ENCODE results near the gene CPLANE1.
"Not testable (repeated sequence)": the region's sequence is repeated elsewhere in the genome, so short reads cannot be mapped to it uniquely, and the experiment has no call there.

Gene CPLANE1

GRCh38 chr5:37208883-37209797, 40.0 kb downstream of the CPLANE1 start:
- peak; percentile 18 for DNase-seq

- no peak for DNase-seq
Measured at GRCh38 chr5:37207802-37208201, 41.4 kb downstream of the CPLANE1 start.

GRCh38 chr5:37206736-37207135, 42.4 kb downstream of the CPLANE1 start:
- DNase-seq = no peak

GRCh38 chr5:37198842-37199241, 50.3 kb downstream of the CPLANE1 start:
- no peak for DNase-seq

GRCh38 chr5:37198061-37198460, 51.1 kb downstream of the CPLANE1 start:
- no peak for DNase-seq

GRCh38 chr5:37197340-37198050, 51.7 kb downstream of the CPLANE1 start:
- peak; percentile 18 for DNase-seq

GRCh38 chr5:37190592-37190991, 58.6 kb downstream of the CPLANE1 start:
- DNase-seq = no peak

GRCh38 chr5:37189355-37189754, 59.8 kb downstream of the CPLANE1 start:
- DNase-seq = no peak

GRCh38 chr5:37187465-37187977, 61.7 kb downstream of the CPLANE1 start:
- DNase-seq = no peak

- no peak for DNase-seq
Measured at GRCh38 chr5:37184748-37185364, 64.3 kb downstream of the CPLANE1 start.

- no peak for DNase-seq
Measured at GRCh38 chr5:37182667-37183066, 66.5 kb downstream of the CPLANE1 start.

GRCh38 chr5:37174928-37175327, 74.2 kb downstream of the CPLANE1 start:
- no peak for DNase-seq

- DNase-seq = no peak
Measured at GRCh38 chr5:37172957-37173356, 76.2 kb downstream of the CPLANE1 start.

GRCh38 chr5:37170856-37171255, 78.3 kb downstream of the CPLANE1 start:
- no peak for DNase-seq

- DNase-seq = no peak
Measured at GRCh38 chr5:37166197-37166596, 83.0 kb downstream of the CPLANE1 start.

- DNase-seq = no peak
Measured at GRCh38 chr5:37165761-37166160, 83.4 kb downstream of the CPLANE1 start.

GRCh38 chr5:37153661-37154060, 95.5 kb downstream of the CPLANE1 start:
- no peak for DNase-seq

- no peak for DNase-seq
Measured at GRCh38 chr5:37146896-37147295, 102.3 kb downstream of the CPLANE1 start.

- DNase-seq = no peak
Measured at GRCh38 chr5:37136694-37137093, 112.5 kb downstream of the CPLANE1 start.

GRCh38 chr5:37135312-37135711, 113.9 kb downstream of the CPLANE1 start:
- not testable (repeated sequence) for DNase-seq

GRCh38 chr5:37133939-37134338, 115.2 kb downstream of the CPLANE1 start:
- no peak for DNase-seq

GRCh38 chr5:37132646-37133045, 116.5 kb downstream of the CPLANE1 start:
- no peak for DNase-seq

GRCh38 chr5:37121465-37121864, 127.7 kb downstream of the CPLANE1 start:
- DNase-seq = no peak

Measured in central memory CD4-positive, alpha-beta T cell (primary cell).